K562 (cell line): ENCODE results near the gene NPAS3. TPM values are rescaled to one million over a fixed set of nuclear protein-coding genes. Genes with fewer than 3 reads are reported as not detected.

ENCODE experiments used
- ATAC-seq: fragments of 200-7000 bp; cut with Tn5 transposase; 3 replicates; pipeline ENCODE4 v1.9.1; 2020; ENCODE audit warnings: moderate library complexity
- BruUV-seq: library from RNA; stranded (reverse); fragments of 400-500 nt; replicated peaks from 2 replicates; lab custom pipeline; 2021; lab: Mats Ljungman, UMichigan
- CTCF ChIA-PET: fragments of 300-600 bp; formaldehyde crosslinking; extraction: SDS; loops from one replicate; lab custom pipeline; 2021; ENCODE audit warnings: low intra/inter-chr PET ratio; lab: Yijun Ruan, JAX
- POLR2A ChIA-PET: fragments of 300-600, 350-650 bp; sonication (Branson Sonifier 250); formaldehyde crosslinking; extraction: SDS; loops from one replicate; lab custom pipeline; 2021; ENCODE audit warnings: antibody characterized with exemption, inconsistent platforms; lab: Yijun Ruan, JAX
- DNase-seq, 4 experiments: peaks; one replicate each; pipeline versions ENCODE4 v3.0.0 to v3.0.0-alpha.2; 2011 to 2018; ENCODE audit warnings: low spot score in 3 of 4, mixed read lengths in 3 of 4; ENCODE audit errors: extremely low read depth in 1 of 4
- FAIRE-seq: peaks from 2 replicates; lab custom pipeline; 2011; peaks lifted over from hg19 to GRCh38; lab: Jason Lieb, UNC
- H2AFZ ChIP-seq: 2 replicates; pipeline ENCODE4 v1.6.0; 2011; ENCODE audit warnings: low read depth, low read length, control low read depth, inconsistent platforms
- H3K27ac ChIP-seq: fragments of 200-600 bp; 3 replicates; pipeline ENCODE4 v1.8.0; 2011; ENCODE audit warnings: low read depth, mild to moderate bottlenecking, control low read depth, inconsistent platforms, low read length, moderate library complexity, mixed read lengths; ENCODE audit errors: extremely low read depth
- H3K27me3 ChIP-seq, 2 experiments: fragments of 300-600 bp in 1 of 2; 2 replicates in 1 of 2; 3 replicates in 1 of 2; pipeline versions ENCODE4 v1.6.0 to v1.8.0; 2011; ENCODE audit warnings: inconsistent platforms in 2 of 2, low read length in 2 of 2, mild to moderate bottlenecking in 1 of 2, mixed read lengths in 1 of 2, moderate library complexity in 1 of 2; ENCODE audit not compliant: control insufficient read depth in 2 of 2, insufficient read depth in 2 of 2
- H3K36me3 ChIP-seq: fragments of 300-600 bp; 3 replicates; pipeline ENCODE4 v1.8.0; 2011; ENCODE audit warnings: mild to moderate bottlenecking, low read length, inconsistent platforms; ENCODE audit not compliant: control insufficient read depth, insufficient read depth
- H3K4me1 ChIP-seq, 2 experiments: fragments of 200-600 bp in 1 of 2; replicated peaks in 1 of 2; 2 replicates in 1 of 2; 3 replicates in 1 of 2; pipeline versions ENCODE4 v1.5.1 to v1.8.0; 2011; ENCODE audit warnings: inconsistent platforms in 2 of 2, low read length in 2 of 2, mild to moderate bottlenecking in 1 of 2, mixed read lengths in 1 of 2, moderate library complexity in 1 of 2; ENCODE audit not compliant: control insufficient read depth in 2 of 2, insufficient read depth in 2 of 2
- H3K4me2 ChIP-seq: 2 replicates; pipeline ENCODE4 v1.6.1; 2011; ENCODE audit warnings: low read length, control low read depth, inconsistent platforms, mixed read lengths; ENCODE audit not compliant: insufficient read depth
- H3K4me3 ChIP-seq: fragments of 200-600 bp; sonication (generic), shearing (Covaris generic); 2 replicates; pipeline ENCODE4 v1.5.1; 2016; ENCODE audit warnings: control low read depth, inconsistent platforms
- H3K79me2 ChIP-seq: fragments of 200-600 bp; 3 replicates; pipeline ENCODE4 v1.8.0; 2011; ENCODE audit warnings: low read length, inconsistent platforms; ENCODE audit not compliant: control insufficient read depth, insufficient read depth
- H3K9ac ChIP-seq, 2 experiments: 2 replicates each; pipeline versions ENCODE4 v1.6.0 to v1.6.1; 2011; ENCODE audit warnings: low read depth in 2 of 2, low read length in 2 of 2, control low read depth in 1 of 2, inconsistent platforms in 1 of 2, mild to moderate bottlenecking in 1 of 2, mixed read lengths in 1 of 2; ENCODE audit not compliant: insufficient read depth in 1 of 2
- H3K9me1 ChIP-seq: one replicate; pipeline ENCODE4 v1.6.0; 2011; ENCODE audit warnings: inconsistent platforms, mild to moderate bottlenecking, low read length, moderate library complexity; ENCODE audit not compliant: control insufficient read depth, insufficient read depth
- H3K9me3 ChIP-seq: replicated peaks from 2 replicates; pipeline ENCODE4 v1.5.1; 2011; ENCODE audit warnings: low read depth, low read length, inconsistent platforms; ENCODE audit not compliant: control insufficient read depth, insufficient read depth
- H4K20me1 ChIP-seq: replicated peaks from 2 replicates; pipeline ENCODE4 v1.6.1; 2011; ENCODE audit warnings: low read length, inconsistent platforms, mixed read lengths; ENCODE audit not compliant: control insufficient read depth, insufficient read depth
- FOXA1 ChIP-seq: fragments of 450-650 bp; IDR thresholded peaks from 2 replicates; pipeline ENCODE4 v1.6.1; 2016; ENCODE audit warnings: mild to moderate bottlenecking, borderline replicate concordance
- NR3C1 ChIP-seq: sonication (generic); formaldehyde crosslinking; IDR thresholded peaks from 2 replicates; pipeline ENCODE4 v1.8.1; 2022; ENCODE audit warnings: missing genetic modification reagents
- POLR2G ChIP-seq: fragments of 200-400 bp; formaldehyde crosslinking; IDR thresholded peaks from 2 replicates; pipeline ENCODE4 v1.6.1; 2017; ENCODE audit warnings: low read depth, mild to moderate bottlenecking, antibody characterized with exemption, low read length, moderate library complexity
- SMARCA4 ChIP-seq: fragments of 450-650 bp; IDR thresholded peaks from 2 replicates; pipeline ENCODE4 v1.6.1; 2016
- ZBTB12 ChIP-seq: fragments of 250-450 bp; sonication (Bioruptor Pico); IDR thresholded peaks from 2 replicates; pipeline ENCODE4 v1.4.0; 2020
- ZBTB43 ChIP-seq: sonication (generic); formaldehyde crosslinking; IDR thresholded peaks from 2 replicates; pipeline ENCODE4 v1.8.0; 2023; ENCODE audit warnings: mild to moderate bottlenecking, missing genetic modification reagents
- ZFP1 ChIP-seq: fragments of 450-650 bp; formaldehyde crosslinking; IDR thresholded peaks from 2 replicates; pipeline ENCODE4 v1.4.0; 2020; ENCODE audit warnings: mild to moderate bottlenecking, mixed read lengths
- ZNF764 ChIP-seq: fragments of 250-450 bp; sonication (Bioruptor Pico); IDR thresholded peaks from 2 replicates; pipeline ENCODE4 v1.4.0; 2020; ENCODE audit warnings: low read depth, mild to moderate bottlenecking, moderate library complexity
- WGBS: fragments of 100-300 bp; shearing (Covaris generic); methylation state at CpG from one replicate; pipeline ENCODE4 v1.1.6; 2016; ENCODE audit warnings: low coverage, mixed read lengths; ENCODE audit not compliant: insufficient coverage; ENCODE audit errors: missing lambda C conversion rate; 5-methylcytosine and 5-hydroxymethylcytosine counted together
- in situ Hi-C: fragments of 300-500 bp; cut with MboI; formaldehyde crosslinking; loops from 4 replicates; pipeline ENCODE4 v1.15.0; 2018; ENCODE audit warnings: inconsistent platforms, mixed read lengths
- intact Hi-C: fragments of 100-400 bp; cut with micrococcal nuclease; formaldehyde crosslinking; loops from 2 replicates; pipeline ENCODE4 v1.14.2; 2022
- polyA plus RNA-seq, 8 experiments: library from polyadenylated mRNA; depleted of rRNA in 4 of 8; stranded (reverse) in 5 of 8; unstranded in 3 of 8; fragments of >200 nt; fragmentation: Nextera tagmentation in 2 of 8; fragmentation: Illumina TruSeq in 1 of 8; extraction: Ambion mirVana in 2 of 8; extraction: Trizol in 1 of 8; gene quantifications; 2 replicates each; pipeline versions ENCODE4 v1.2.1 to v1.2.3, GENCODE V29; 2011 to 2014; ENCODE audit warnings: inconsistent platforms in 1 of 8, missing spikeins in 1 of 8
- total RNA-seq, 7 experiments: library from RNA; depleted of rRNA in 6 of 7; stranded (reverse); fragments of >200 nt in 6 of 7; fragmentation: Illumina TruSeq in 2 of 7; extraction: Trizol in 2 of 7; gene quantifications; 2 replicates each; pipeline versions ENCODE4 v1.2.1 to v1.2.3, GENCODE V29; 2011 to 2021; ENCODE audit warnings: low replicate concordance in 1 of 7
- TF ChIP-seq, protein P1 (sequence below), 2 experiments: IDR thresholded peaks in 1 of 2; conservative IDR thresholded peaks in 1 of 2; 2 replicates each; pipeline ENCODE4 v1.6.1; 2016; ENCODE audit warnings: low read depth in 2 of 2, mild to moderate bottlenecking in 1 of 2, missing compliant biosample characterization in 1 of 2, missing genetic modification characterization in 1 of 2, moderate library complexity in 1 of 2

NPAS3 gene
- total and polyA plus RNA-seq, 9 of the 15 experiments (the other 6 are each of a cell fraction or from before 2014, with no cell fraction given): 0.04 TPM; not detected in 8

DNA sequence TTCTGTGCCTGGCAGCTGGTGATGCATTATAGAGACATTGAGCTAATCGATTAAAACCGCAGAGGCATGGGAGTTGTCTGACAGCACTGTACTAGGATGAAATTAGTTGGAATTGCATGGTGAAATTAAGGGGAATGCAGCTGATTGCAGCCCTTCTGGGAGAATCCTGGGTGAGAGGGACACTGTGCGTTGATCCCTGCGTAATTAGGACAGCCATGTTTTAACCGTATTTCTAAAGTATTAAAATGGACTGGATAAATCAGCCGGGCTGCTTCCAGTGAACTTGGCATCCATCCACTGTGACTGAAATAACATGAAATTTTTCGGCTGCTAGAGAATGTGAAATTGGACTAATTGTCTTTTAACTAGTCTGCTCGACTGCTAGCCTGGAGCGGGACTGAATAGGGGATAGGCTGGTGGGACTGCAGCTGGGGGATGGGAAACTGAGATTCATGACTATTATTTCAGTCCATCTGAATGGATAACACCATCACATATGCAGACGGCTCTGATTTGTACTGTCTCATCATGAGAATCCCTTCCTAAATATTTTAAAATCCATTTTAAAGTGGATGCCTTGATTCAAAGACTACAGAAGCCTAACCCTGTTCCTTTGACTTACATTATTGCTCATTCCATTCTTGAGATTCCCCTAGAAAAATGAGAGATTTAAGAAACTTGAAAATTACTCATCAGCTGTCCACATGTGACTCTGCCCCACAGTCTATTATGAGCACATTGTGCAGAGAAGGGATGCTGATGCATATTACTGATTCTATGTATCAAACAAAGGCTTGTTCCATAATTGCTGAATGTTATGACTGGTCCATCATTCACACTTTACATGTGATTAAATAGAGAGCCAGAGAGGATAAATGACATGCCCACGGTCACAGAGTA lies 343.9 kb downstream of the NPAS3 start:
- WGBS: 3% methylated on average over 9 of the region's 11 CpGs
- Histone ChIP-seq H3K4me1 (no peaks in the 10 kb centered on the region), H3K27ac (no peak overlapping the region), H3K4me2 (no peak overlapping the region), H3K79me2 (no peaks in the 10 kb centered on the region), H3K27me3 (no peaks in the 10 kb centered on the region), H3K36me3 (no peaks in the 10 kb centered on the region), H3K4me3 (no peak overlapping the region), H4K20me1 (no peaks in the 10 kb centered on the region), H2AFZ (no peak overlapping the region), H3K9me3 (no peaks in the 10 kb centered on the region), H3K9ac (no peak overlapping the region), H3K9me1 (no peaks in the 10 kb centered on the region)
- CTCF ChIA-PET: no interaction called here
- FAIRE-seq (no peak), DNase-seq (no peak), ATAC-seq (no peak)
- intact Hi-C loops: no loop called here
- POLR2A ChIA-PET: interaction anchor here (0.6 kb wide), 1 partner anchor 967 kb away, joined by 3 read pairs; no protein-coding TSS in a partner anchor
- TF ChIP-seq ZBTB43: no peak
- no peak for TF ChIP-seq ZBTB12 (CRISPR knock-in tag)
- TF ChIP-seq NR3C1 (CRISPR knock-in tag): no peak
- TF ChIP-seq POLR2G: no peak
- TF ChIP-seq ZFP1 (CRISPR knock-in tag): no peak
- TF ChIP-seq FOXA1: no peak
- TF ChIP-seq, protein P1, sequence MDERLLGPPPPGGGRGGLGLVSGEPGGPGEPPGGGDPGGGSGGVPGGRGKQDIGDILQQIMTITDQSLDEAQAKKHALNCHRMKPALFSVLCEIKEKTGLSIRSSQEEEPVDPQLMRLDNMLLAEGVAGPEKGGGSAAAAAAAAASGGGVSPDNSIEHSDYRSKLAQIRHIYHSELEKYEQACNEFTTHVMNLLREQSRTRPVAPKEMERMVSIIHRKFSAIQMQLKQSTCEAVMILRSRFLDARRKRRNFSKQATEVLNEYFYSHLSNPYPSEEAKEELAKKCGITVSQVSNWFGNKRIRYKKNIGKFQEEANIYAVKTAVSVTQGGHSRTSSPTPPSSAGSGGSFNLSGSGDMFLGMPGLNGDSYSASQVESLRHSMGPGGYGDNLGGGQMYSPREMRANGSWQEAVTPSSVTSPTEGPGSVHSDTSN (CRISPR knock-in tag; IDR thresholded peaks at IDR 0.05; ENCODE audit: low read depth): no peak
- TF ChIP-seq, protein P1 (tag; conservative IDR thresholded peaks at IDR 0.05; ENCODE audit: low read depth): no peak
- no peak for TF ChIP-seq ZNF764 (CRISPR knock-in tag)
- TF ChIP-seq SMARCA4: no peak
- no TSS peak for BruUV-seq
- in situ Hi-C loops: no loop called here
